LNCAP (cell line): ENCODE data around the gene JAZF1.

ENCODE experiments used
- TF ChIP-seq, protein P1 (sequence below): fragments of 450-650 bp; IDR thresholded peaks from 2 replicates; pipeline ENCODE4 v1.5.1; 2017; ENCODE audit warnings: mild to moderate bottlenecking

JAZF1 gene

DNA sequence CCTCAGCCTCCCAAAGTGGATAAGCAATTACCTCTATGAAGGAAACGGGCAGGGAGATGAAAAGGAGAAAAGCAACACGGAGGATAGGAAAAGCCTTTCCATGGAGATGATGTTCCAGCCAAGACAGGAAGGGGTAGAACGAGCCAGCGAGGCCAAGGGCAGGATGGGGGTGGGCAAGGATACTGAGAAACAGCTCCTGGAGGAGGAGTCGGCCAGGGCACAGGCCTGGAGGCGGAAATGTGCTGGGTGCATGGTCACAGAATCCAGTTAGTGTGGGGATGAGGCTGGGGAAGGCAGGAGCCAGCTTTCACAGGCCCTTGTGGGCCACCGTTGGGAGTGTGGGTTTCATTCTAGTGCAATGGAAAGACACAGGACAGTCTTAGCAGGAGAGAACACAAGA lies 162.6 kb downstream of the JAZF1 start:
- TF ChIP-seq, protein P1, sequence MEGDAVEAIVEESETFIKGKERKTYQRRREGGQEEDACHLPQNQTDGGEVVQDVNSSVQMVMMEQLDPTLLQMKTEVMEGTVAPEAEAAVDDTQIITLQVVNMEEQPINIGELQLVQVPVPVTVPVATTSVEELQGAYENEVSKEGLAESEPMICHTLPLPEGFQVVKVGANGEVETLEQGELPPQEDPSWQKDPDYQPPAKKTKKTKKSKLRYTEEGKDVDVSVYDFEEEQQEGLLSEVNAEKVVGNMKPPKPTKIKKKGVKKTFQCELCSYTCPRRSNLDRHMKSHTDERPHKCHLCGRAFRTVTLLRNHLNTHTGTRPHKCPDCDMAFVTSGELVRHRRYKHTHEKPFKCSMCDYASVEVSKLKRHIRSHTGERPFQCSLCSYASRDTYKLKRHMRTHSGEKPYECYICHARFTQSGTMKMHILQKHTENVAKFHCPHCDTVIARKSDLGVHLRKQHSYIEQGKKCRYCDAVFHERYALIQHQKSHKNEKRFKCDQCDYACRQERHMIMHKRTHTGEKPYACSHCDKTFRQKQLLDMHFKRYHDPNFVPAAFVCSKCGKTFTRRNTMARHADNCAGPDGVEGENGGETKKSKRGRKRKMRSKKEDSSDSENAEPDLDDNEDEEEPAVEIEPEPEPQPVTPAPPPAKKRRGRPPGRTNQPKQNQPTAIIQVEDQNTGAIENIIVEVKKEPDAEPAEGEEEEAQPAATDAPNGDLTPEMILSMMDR: no peak

DNA sequence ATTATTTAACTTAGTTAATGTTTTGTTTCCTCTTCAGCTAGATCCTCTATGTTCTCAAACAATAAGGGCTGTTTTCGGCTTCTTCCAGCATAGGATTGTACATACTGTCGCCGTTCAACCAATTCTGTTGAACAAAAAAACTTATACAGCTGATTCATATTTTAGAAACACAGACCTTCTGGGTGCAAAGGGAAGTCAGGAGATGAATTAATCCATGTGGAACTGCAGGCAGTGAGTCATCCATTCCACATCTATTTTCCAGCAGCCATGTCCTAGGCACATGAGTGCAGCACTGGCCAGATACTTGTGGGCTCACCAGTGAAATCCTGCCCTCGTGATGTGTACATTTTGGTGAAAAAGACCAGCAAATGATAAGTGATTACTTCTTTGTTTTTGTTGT lies 163.2 kb downstream of the JAZF1 start:
- TF ChIP-seq, protein P1: no peak

DNA sequence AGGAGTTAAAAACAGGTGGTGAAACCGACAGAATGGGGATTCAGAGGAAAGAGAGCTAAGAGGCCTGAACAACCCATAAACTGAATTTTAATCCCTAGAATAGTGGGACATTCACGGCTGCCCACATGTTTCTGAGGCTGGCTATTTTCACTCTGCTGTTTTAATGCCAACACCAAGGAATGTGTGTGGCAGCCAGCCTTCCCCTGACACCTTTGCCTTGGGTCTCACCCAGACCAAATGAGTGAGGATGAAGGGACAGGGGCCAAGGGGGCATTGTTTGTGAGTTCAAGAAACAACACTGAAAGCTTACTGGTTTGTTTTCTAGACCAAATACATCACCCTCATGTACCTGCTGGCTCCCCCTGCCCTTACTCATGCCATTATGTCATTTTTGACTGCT lies 164.3 kb downstream of the JAZF1 start:
- TF ChIP-seq, protein P1: no peak

DNA sequence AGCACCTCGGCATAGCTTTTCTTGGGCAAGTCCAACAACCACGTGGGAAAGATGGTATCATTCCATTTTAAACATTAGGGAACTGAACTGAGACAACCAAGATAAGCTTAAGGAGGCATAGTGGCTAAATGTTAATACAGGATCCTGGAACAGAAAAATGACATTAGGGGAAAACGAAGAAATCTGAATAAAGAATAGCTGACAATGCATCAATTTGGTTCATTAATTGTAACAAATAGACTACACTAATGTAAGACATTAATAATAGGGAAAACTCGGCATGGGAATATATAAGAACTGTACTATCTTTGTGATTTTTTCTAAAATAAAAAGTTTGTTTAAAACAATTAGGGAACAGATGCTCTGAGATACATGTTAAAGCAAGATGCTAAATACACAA lies 165.4 kb downstream of the JAZF1 start:
- TF ChIP-seq, protein P1: no peak

DNA sequence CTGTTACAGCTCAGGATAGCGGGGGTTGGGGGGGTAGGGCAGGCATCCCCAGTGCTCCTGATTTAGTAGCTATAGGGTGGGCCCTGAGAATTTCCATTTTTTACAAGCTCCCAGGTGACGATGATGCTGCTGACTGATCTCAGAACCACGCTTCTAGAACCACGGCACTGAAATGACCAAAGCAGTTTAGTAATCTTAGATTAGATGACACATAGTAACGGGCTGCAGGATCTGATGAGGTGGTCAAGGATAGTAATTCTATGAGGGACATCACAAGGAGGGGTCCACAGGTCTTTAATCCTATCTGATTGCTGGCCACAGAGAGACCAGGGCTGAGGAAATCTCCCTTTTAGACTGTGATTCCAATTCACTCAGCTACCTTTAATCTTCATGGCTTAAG lies 167.2 kb downstream of the JAZF1 start:
- TF ChIP-seq, protein P1: no peak

DNA sequence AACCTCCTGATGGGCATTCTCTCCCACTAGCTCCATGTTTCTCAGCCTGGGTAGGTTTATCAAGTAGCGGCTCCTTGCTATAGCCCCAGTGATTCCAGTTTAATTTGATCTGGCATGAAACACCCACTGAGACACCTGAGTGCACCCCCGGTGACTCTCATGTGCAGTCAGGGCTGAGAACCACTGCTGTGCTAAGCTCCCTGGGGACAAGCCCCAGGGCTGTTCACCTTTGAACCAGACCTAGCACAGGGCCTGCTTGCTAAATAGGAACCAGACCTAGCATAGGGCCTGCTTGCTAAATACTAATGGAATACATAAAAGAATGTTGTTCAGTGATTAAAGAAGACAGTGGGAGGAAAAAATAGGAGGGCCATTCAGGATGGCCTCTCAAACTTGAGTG lies 167.6 kb downstream of the JAZF1 start:
- TF ChIP-seq, protein P1: no peak

DNA sequence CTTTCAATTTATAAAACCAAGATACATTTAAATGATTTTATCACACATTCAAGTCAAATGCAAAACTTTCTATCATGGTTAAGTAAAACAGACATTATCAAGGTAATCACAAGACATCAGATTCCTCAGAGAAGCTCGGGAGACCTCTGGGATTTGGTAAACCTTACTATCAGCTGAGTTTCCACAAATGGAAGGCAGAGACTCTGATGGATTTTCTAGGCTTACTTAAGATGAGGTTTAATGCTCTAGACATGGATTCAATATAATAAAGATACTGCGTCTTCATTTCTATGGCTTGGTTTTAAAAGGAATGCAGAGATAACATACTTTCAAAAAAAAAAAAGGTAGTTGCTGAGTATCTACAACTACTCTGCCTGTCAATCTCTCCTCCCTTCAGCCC lies 171.7 kb downstream of the JAZF1 start:
- TF ChIP-seq, protein P1: no peak

DNA sequence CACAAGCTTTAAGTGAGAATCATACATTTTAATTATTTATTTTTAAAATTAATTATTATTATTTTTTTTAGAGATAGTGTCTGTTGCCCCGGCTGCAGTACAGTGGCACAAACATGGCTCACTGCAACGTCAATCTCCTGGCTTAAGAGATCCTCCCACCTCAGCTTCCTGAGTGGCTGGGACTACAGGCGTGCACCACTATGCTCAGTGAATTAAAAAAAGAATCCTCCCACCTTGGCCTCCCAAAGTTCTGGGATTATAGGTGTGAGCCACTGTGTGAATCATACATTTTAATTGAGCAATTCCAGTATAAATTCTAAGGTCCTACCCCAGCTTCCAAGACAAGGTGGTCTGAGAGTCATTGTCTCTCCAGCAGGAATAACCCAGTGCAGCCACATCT lies 172.4 kb downstream of the JAZF1 start:
- TF ChIP-seq, protein P1: no peak
